Activated CD8-positive, alpha-beta T cell treated with anti-CD3 and anti-CD28 coated beads for 36 hours (primary cell): ENCODE results near the gene GLYR1. TPM values are rescaled to one million over a fixed set of nuclear protein-coding genes. Genes with fewer than 3 reads are reported as not detected.

Source experiments
- ATAC-seq: fragments of 200-7000 bp; cut with Tn5 transposase; one replicate; pipeline ENCODE4 v1.10.0; 2021; ENCODE audit warnings: mild to moderate bottlenecking, moderate library complexity
- CTCF ChIA-PET: fragments of 350-600 bp; sonication (Branson Sonifier 250); formaldehyde crosslinking; loops from one replicate; lab custom pipeline; 2021; ENCODE audit warnings: antibody characterized with exemption; lab: Charles Lee
- POLR2A ChIA-PET: fragments of 350-600 bp; sonication (Branson Sonifier 250); formaldehyde crosslinking; loops from one replicate; lab custom pipeline; 2021; ENCODE audit warnings: antibody characterized with exemption; lab: Charles Lee
- DNase-seq: peaks from one replicate; pipeline ENCODE4 v3.0.0-alpha.2; 2020
- H3K27ac Mint-ChIP-seq: one replicate; pipeline ENCODE4 v1.8.0; 2021; ENCODE audit warnings: mild to moderate bottlenecking, mixed read lengths
- H3K27me3 Mint-ChIP-seq: one replicate; pipeline ENCODE4 v1.8.0; 2021; ENCODE audit warnings: mixed read lengths
- H3K36me3 Mint-ChIP-seq: one replicate; pipeline ENCODE4 v1.8.0; 2021; ENCODE audit warnings: low read depth, mixed read lengths
- H3K4me1 Mint-ChIP-seq: one replicate; pipeline ENCODE4 v1.8.0; 2021; ENCODE audit warnings: low read depth, mixed read lengths
- H3K4me3 Mint-ChIP-seq: one replicate; pipeline ENCODE4 v1.8.0; 2021; ENCODE audit warnings: mild to moderate bottlenecking, moderate library complexity, mixed read lengths
- H3K9me3 Mint-ChIP-seq: one replicate; pipeline ENCODE4 v1.8.0; 2021; ENCODE audit warnings: mixed read lengths
- intact Hi-C: fragments of 100-400 bp; cut with micrococcal nuclease; formaldehyde crosslinking; loops from one replicate; pipeline ENCODE4 v1.10.0; 2022
- total RNA-seq, 2 experiments: library from RNA; stranded (reverse); gene quantifications; one replicate each; pipeline ENCODE4 v1.2.3, GENCODE V29; 2021
- TF ChIP-seq, protein P1 (sequence below): fragments of 200-600 bp; IDR thresholded peaks from one replicate; pipeline ENCODE4 v1.8.0; 2022; ENCODE audit warnings: antibody characterized with exemption, mild to moderate bottlenecking

GLYR1 gene
- total RNA-seq, 2 experiments from 2014 or later: 63.7 to 64.8 TPM

DNA sequence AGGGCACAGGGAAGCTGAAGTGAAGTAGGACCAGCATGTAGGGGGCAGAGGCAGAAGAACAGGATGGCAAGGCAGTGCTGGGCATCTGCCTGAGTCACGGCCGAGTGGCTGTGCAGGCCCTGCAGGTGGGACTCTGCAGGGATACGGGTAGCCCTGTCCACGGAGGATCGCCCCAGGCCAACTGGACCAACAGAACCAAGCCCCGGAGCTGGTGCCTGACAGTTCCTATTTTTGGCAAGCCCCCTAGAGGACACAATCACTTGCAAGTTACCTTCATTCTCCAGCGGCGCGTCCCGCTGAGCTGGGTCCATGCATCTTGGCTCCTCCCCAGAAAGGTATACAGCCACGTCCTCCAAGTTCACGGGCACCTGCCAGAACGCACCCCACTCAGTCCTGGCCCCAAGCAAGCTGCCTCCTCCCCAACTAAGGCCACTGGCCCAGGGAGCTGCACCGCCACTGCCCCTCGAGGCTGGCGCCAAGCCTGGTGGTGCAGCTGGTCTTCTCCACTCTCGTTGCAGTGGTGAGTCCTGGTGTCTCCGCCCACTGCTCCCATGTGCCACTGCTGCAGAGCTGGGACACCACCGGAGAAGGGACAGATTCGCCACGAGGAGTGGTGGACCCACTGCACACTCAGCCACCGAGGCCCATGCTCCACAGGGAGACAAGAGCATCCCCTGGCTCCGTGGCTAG lies 86.7 kb downstream of the GLYR1 start:
- Mint-ChIP-seq H3K27ac (no peak overlapping the region), H3K4me1 (peaks cover 5% of the 10 kb centered on the region), H3K27me3 (no peaks in the 10 kb centered on the region), H3K4me3 (no peak overlapping the region), H3K9me3 (peaks cover 3% of the 10 kb centered on the region), H3K36me3 (peaks cover 27% of the 10 kb centered on the region)
- DNase-seq (no peak), ATAC-seq (no peak)
- POLR2A ChIA-PET: interaction anchor here (1.9 kb wide), 1 partner anchor 8 kb away, joined by 5 read pairs; no protein-coding TSS in a partner anchor
- TF ChIP-seq, protein P1, sequence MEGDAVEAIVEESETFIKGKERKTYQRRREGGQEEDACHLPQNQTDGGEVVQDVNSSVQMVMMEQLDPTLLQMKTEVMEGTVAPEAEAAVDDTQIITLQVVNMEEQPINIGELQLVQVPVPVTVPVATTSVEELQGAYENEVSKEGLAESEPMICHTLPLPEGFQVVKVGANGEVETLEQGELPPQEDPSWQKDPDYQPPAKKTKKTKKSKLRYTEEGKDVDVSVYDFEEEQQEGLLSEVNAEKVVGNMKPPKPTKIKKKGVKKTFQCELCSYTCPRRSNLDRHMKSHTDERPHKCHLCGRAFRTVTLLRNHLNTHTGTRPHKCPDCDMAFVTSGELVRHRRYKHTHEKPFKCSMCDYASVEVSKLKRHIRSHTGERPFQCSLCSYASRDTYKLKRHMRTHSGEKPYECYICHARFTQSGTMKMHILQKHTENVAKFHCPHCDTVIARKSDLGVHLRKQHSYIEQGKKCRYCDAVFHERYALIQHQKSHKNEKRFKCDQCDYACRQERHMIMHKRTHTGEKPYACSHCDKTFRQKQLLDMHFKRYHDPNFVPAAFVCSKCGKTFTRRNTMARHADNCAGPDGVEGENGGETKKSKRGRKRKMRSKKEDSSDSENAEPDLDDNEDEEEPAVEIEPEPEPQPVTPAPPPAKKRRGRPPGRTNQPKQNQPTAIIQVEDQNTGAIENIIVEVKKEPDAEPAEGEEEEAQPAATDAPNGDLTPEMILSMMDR: no peak
- CTCF ChIA-PET: interaction anchor here (1.4 to 1.8 kb wide), 2 partner anchors 26 to 39 kb away, joined by 3 to 7 read pairs; partner anchors contain the start of genes ANKS3 and DNAAF8
- intact Hi-C loops: loop anchor here (10.0 kb wide), 1 partner anchor 84 kb away; the partner anchor contains the start of genes GLYR1 and UBN1

DNA sequence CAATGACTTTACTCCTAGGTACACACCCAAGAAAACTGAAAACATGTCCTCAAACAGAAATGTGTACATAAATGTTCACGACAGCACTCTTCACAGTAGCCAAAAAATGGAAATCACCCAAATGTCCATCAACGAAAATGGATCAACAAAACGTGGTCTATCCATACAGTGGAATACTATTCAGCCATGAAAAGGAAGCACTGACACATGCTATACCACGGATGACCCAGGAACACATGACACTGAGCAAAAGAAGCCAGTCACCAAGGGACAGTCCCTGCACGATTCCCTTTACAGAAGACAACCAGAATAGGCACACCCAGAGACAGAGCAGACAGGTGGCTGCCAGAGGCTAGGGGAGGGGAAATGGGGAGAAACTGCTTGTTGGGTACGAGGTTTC lies 91.4 kb downstream of the GLYR1 start:
- DNase-seq (no peak), ATAC-seq (no peak)
- POLR2A ChIA-PET: interaction anchor here (1.5 kb wide), 1 partner anchor 11 kb away, joined by 3 read pairs; the partner anchor contains the start of gene ZNF500
- H3K27me3 Mint-ChIP-seq: no peaks in the 10 kb centered on the region
- CTCF ChIA-PET: no interaction called here
- peaks cover 34% of the 10 kb centered on the region for H3K36me3 Mint-ChIP-seq
- no peak overlapping the region for H3K4me3 Mint-ChIP-seq
- peaks cover 3% of the 10 kb centered on the region for H3K9me3 Mint-ChIP-seq
- intact Hi-C loops: no loop called here
- no peak overlapping the region for H3K27ac Mint-ChIP-seq
- TF ChIP-seq, protein P1: no peak
- H3K4me1 Mint-ChIP-seq: no peaks in the 10 kb centered on the region

DNA sequence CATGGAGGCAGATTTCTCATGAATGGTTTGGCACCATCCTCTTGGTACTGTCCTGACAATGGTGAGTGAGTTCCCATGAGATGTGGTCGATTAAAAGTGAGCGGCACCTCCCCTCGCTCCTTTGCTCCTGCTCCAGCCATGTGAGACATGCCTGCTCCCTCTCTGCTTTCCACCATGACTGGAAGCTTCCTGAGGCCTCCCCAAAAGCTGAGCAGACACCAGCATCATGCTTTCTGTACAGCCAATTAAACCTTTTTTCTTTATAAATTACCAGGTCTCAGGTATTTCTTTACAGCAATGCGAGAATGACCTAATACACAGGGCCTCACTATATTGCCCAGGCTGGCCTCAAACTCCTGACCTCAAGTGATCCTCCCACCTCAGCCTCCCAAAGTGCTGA lies 92.2 kb downstream of the GLYR1 start:
- intact Hi-C loops: no loop called here
- H3K36me3 Mint-ChIP-seq: peaks cover 29% of the 10 kb centered on the region
- no peak overlapping the region for H3K4me3 Mint-ChIP-seq
- ChIA-PET POLR2A (interaction anchor here (0.6 kb wide), 1 partner anchor 26 kb away, joined by 3 read pairs; no protein-coding TSS in a partner anchor), CTCF (no interaction called here)
- no peaks in the 10 kb centered on the region for H3K4me1 Mint-ChIP-seq
- DNase-seq (no peak), ATAC-seq (no peak)
- peaks cover 3% of the 10 kb centered on the region for H3K9me3 Mint-ChIP-seq
- H3K27me3 Mint-ChIP-seq: no peaks in the 10 kb centered on the region
- TF ChIP-seq, protein P1: no peak
- H3K27ac Mint-ChIP-seq: no peak overlapping the region

DNA sequence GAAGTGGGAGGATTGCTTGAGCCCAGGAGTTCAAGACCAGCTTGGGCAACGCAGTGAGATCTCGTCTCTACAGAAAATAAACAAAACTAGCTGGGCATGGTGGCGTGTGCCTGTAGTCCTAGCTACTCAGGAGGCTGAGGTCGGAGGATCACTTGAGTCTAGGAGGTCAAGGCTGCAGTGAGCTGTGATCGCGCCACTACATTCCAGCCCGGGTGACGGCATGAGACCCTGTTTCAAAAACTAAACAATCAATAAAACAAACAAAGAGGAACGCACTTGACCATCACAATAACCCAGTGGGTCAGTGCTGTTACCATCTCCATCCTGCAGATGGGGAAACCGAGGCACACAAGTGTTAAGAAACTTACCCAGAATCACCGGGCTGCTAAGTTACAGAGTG lies 93.9 kb downstream of the GLYR1 start:
- no peak for DNase-seq
- POLR2A ChIA-PET: no interaction called here
- H3K4me1 Mint-ChIP-seq: peaks cover 4% of the 10 kb centered on the region
- ATAC-seq: no peak
- TF ChIP-seq, protein P1: no peak
- H3K4me3 Mint-ChIP-seq: no peak overlapping the region
- H3K27me3 Mint-ChIP-seq: no peaks in the 10 kb centered on the region
- no peak overlapping the region for H3K27ac Mint-ChIP-seq
- CTCF ChIA-PET: no interaction called here
- peaks cover 3% of the 10 kb centered on the region for H3K9me3 Mint-ChIP-seq
- intact Hi-C loops: no loop called here
- peaks cover 23% of the 10 kb centered on the region for H3K36me3 Mint-ChIP-seq

Other genes with a start within 250 kb of the GLYR1 start
- 10 to 100 TPM; 12.2 to 13.4 TPM for gene UBALD1, start 232.4 kb downstream of the GLYR1 start, total RNA-seq
- gene MGRN1, start 222.5 kb downstream of the GLYR1 start, total RNA-seq: 10 to 100 TPM; 67.6 to 70.8 TPM
- 10 to 100 TPM; 22.3 to 25.6 TPM for gene NUDT16L1, start 153.7 kb downstream of the GLYR1 start, total RNA-seq
- gene ANKS3, start 113.0 kb downstream of the GLYR1 start, total RNA-seq: 10 to 100 TPM; 13.0 to 13.8 TPM
- gene DNAAF8, start 112.8 kb downstream of the GLYR1 start, total RNA-seq: under 1 TPM; 0.18 to 0.38 TPM
- gene ZNF500, start 80.1 kb downstream of the GLYR1 start, total RNA-seq: 10 to 100 TPM; 10.9 to 12.8 TPM
- not detected for gene SEPTIN12, start 58.9 kb downstream of the GLYR1 start, total RNA-seq
- gene SMIM22, start 51.9 kb downstream of the GLYR1 start, total RNA-seq: not detected
- gene ROGDI, start 44.7 kb downstream of the GLYR1 start, total RNA-seq: 1 to 10 TPM; 3.3 to 3.7 TPM
- gene UBN1, start 193 bp upstream of the GLYR1 start, total RNA-seq: 10 to 100 TPM; 25.4 to 25.6 TPM
- under 1 TPM in 1 of 2 experiments, not detected in 1; 0.05 TPM for gene PPL, start 89.9 kb upstream of the GLYR1 start, total RNA-seq
- gene SEC14L5, start 111.0 kb upstream of the GLYR1 start, total RNA-seq: under 1 TPM in 1 of 2 experiments, not detected in 1; 0.07 TPM
- gene NAGPA, start 186.6 kb upstream of the GLYR1 start, total RNA-seq: 10 to 100 TPM; 10.1 to 11.3 TPM
- gene C16orf89, start 218.7 kb upstream of the GLYR1 start, total RNA-seq: not detected
- gene ALG1, start 224.6 kb upstream of the GLYR1 start, total RNA-seq: 10 to 100 TPM; 16.8 to 17.2 TPM